Effector memory CD4-positive, alpha-beta T cell (primary cell): ENCODE data around the gene FRYL.
"Not testable (repeated sequence)": the region's sequence is repeated elsewhere in the genome, so short reads cannot be mapped to it uniquely, and the experiment has no call there.

Source experiments
- DNase-seq, 3 donors: peaks; one replicate each; pipeline ENCODE4 v3.0.0-alpha.2; 2020
- H3K27ac ChIP-seq: 2 replicates; pipeline ENCODE4 v1.7.0; 2013; ENCODE audit warnings: mild to moderate bottlenecking, low read length, moderate library complexity; ENCODE audit not compliant: insufficient read depth, poor library complexity, severe bottlenecking
- H3K27me3 ChIP-seq: replicated peaks from 2 replicates; pipeline ENCODE4 v1.7.0; 2013; ENCODE audit warnings: mild to moderate bottlenecking, low read length; ENCODE audit not compliant: insufficient read depth, control insufficient read depth, poor library complexity, severe bottlenecking
- H3K36me3 ChIP-seq: 2 replicates; pipeline ENCODE4 v1.7.0; 2013; ENCODE audit warnings: mild to moderate bottlenecking, low read length, moderate library complexity; ENCODE audit not compliant: control insufficient read depth, insufficient read depth
- H3K4me1 ChIP-seq: 2 replicates; pipeline ENCODE4 v1.7.0; 2013; ENCODE audit warnings: low read length, mild to moderate bottlenecking; ENCODE audit not compliant: control insufficient read depth, insufficient read depth, poor library complexity, severe bottlenecking
- H3K4me3 ChIP-seq: 2 replicates; pipeline ENCODE4 v1.7.0; 2013; ENCODE audit warnings: low read length, low read depth, mild to moderate bottlenecking; ENCODE audit not compliant: insufficient read depth, poor library complexity, severe bottlenecking
- H3K9me3 ChIP-seq: 2 replicates; pipeline ENCODE4 v1.7.0; 2013; ENCODE audit warnings: mild to moderate bottlenecking, low read length, moderate library complexity; ENCODE audit not compliant: control insufficient read depth
- total RNA-seq, 3 donors: gene quantifications; one replicate each; lab custom pipeline; 2026; lab: John Stamatoyannopoulos, UW

The FRYL gene
- 181 to 243 (median 210) reads per million in 3 donors for total RNA-seq

DNA sequence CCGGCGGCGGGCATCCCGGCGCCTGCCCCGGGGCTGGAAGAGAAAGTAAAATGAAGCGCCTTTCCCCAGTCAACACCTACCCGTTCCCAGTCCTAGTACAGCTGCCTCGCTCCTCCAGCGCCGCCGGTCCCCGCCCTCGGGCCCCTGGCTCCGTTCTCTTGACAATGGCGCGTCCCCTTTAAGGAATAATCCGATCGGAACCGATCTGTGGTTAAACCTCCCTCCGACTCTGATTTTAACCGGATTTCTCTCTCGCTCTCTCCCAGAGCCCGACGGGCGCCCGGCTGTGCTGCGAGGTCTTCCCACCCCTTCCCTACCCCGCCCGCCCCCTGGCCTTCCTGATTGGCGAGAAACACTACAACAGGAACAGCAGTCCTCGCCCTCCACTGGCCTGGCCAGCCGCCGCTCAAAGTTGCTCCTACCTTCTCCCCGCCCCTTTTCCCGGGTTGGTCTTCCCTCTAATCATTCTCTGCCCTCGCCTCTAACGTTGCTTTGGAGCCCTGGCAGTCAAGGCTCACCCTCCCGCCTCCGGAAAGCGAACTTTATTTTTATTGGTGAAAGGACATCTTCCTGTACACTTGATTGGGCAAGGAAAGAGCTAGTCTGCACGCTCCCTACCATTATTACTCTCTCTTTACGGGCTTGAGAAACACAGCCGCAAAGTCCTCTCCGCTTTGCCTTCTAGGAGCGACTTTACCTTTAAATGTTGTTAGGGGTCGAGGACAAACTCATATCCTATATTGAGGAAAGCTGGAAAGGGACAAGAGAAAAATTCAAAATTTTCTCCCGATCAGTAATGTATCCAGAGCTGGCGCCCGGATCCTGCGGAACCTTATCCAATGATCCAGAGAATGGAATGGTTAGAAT, at the start of gene FRYL:
Gene FRYL, minus strand, starts transcription at position 282 of the 867 bp plus-strand sequence. CDS start 145,869 bp downstream, outside the sequence.
- peak; percentile 94 to 99 (median 98) for DNase-seq
- H3K27ac ChIP-seq, result peak within 1 kb of the TSS; percentile 95

DNA sequence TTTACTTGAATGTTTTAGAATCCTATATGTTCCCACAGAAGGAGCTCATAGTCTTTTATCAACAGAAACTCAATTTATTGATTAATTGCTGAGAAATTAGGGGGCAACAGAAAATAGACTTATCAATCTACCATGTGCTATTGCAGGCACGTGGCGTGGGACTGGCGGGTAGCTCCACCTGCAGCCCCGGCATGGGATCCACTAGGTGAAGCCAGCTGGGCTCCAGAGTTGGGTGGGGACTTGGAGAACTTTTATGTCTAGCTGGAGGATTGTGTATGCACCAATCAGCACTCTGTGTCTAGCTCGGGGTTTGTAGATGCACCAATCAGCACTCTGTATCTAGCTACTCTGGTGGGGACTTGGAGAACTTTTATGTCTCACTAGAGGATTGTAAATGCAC, 47.5 kb upstream of the FRYL start:
- no peak overlapping the region for H3K27ac ChIP-seq
- H3K36me3 ChIP-seq, result no peaks in the 10 kb centered on the region
- H3K27me3 ChIP-seq, result no peaks in the 10 kb centered on the region
- no peaks in the 10 kb centered on the region for H3K4me1 ChIP-seq
- H3K4me3 ChIP-seq, result no peak overlapping the region
- no peaks in the 10 kb centered on the region for H3K9me3 ChIP-seq
- DNase-seq, result no peak

More for the DNA sequence above, at the start of gene FRYL:
- no peaks in the 10 kb centered on the region for H3K27me3 ChIP-seq
- H3K9me3 ChIP-seq, result no peaks in the 10 kb centered on the region
- peaks cover 19% of the 10 kb centered on the region for H3K4me1 ChIP-seq
- no peaks in the 10 kb centered on the region for H3K36me3 ChIP-seq
- H3K4me3 ChIP-seq, result peak within 1 kb of the TSS; percentile 100

- H3K27me3 ChIP-seq, H3K27ac ChIP-seq, H3K4me1 ChIP-seq, H3K36me3 ChIP-seq, H3K4me3 ChIP-seq, DNase-seq, H3K9me3 ChIP-seq: not testable (repeated sequence)
Observed at GRCh38 chr4:48821431-48821830, 41.4 kb upstream of the FRYL start.

DNA sequence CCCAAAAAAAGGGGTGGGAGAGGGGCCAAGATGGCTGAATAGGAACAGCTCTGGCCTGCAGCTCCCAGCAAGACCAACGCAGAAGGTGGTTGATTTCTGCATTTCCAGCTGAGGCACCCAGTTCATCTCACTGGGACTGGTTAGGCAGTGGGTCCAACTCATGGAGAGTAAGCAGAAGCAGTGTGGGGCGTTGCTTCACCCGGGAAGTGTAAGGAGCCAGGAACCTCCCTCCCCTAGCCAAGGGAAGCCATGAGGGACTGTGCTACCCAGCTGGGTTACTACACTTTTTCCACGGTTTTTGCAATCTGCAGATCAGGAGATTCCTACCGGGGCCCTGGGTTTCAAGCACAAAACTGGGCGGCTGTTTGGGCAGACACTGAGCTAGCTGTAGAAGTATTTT, 36.9 kb upstream of the FRYL start:
- Histone ChIP-seq H3K4me3 (no peak overlapping the region), H3K4me1 (no peaks in the 10 kb centered on the region), H3K27ac (no peak overlapping the region), H3K9me3 (no peaks in the 10 kb centered on the region), H3K27me3 (no peaks in the 10 kb centered on the region), H3K36me3 (no peaks in the 10 kb centered on the region)
- DNase-seq, result no peak

DNA sequence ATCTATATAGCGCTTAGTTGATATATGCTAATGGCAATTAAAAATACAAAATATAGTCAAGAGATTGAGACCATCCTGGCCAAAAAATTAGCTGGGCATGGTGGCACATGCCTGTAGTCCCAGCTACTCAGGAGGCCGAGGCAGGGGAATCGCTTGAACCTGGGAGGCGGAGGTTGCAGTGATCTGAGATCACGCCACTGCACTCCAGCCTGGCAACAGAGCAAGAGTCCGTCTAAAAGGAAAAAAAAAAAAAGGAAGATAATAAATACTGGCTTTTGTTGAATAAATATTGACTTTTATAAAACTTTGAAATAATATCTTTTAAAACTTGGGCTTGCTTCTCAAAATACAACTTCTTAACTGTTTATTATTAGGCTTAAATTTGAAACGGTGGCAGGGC, 36.2 kb upstream of the FRYL start:
- not testable (repeated sequence) for H3K27me3 ChIP-seq, H3K27ac ChIP-seq, DNase-seq

GRCh38 chr4:48815483-48815882, 35.4 kb upstream of the FRYL start:
- Histone ChIP-seq H3K4me3 (no peak overlapping the region), H3K27me3 (no peaks in the 10 kb centered on the region), H3K27ac (no peak overlapping the region), H3K9me3 (no peaks in the 10 kb centered on the region), H3K4me1 (no peaks in the 10 kb centered on the region), H3K36me3 (no peaks in the 10 kb centered on the region)
- DNase-seq, result no peak

More for the DNA sequence above, 36.2 kb upstream of the FRYL start:
- H3K36me3 ChIP-seq, H3K9me3 ChIP-seq, H3K4me3 ChIP-seq, H3K4me1 ChIP-seq: not testable (repeated sequence)

- H3K4me1 ChIP-seq, result no peaks in the 10 kb centered on the region
Observed at GRCh38 chr4:48813964-48814363, 33.9 kb upstream of the FRYL start.

GRCh38 chr4:48812866-48813265, 32.8 kb upstream of the FRYL start:
- DNase-seq, result no peak

More at GRCh38 chr4:48813964-48814363, 33.9 kb upstream of the FRYL start:
- H3K9me3 ChIP-seq, result no peaks in the 10 kb centered on the region
- no peak for DNase-seq
- no peaks in the 10 kb centered on the region for H3K36me3 ChIP-seq
- no peaks in the 10 kb centered on the region for H3K27me3 ChIP-seq
- H3K4me3 ChIP-seq, result no peak overlapping the region
- no peak overlapping the region for H3K27ac ChIP-seq

GRCh38 chr4:48804584-48805301, 24.7 kb upstream of the FRYL start:
- Histone ChIP-seq H3K27ac (no peak overlapping the region), H3K4me3 (no peak overlapping the region), H3K36me3 (no peaks in the 10 kb centered on the region), H3K9me3 (no peaks in the 10 kb centered on the region), H3K4me1 (no peaks in the 10 kb centered on the region), H3K27me3 (no peaks in the 10 kb centered on the region)
- no peak for DNase-seq

More at GRCh38 chr4:48812866-48813265, 32.8 kb upstream of the FRYL start:
- H3K4me3 ChIP-seq, result no peak overlapping the region
- no peaks in the 10 kb centered on the region for H3K27me3 ChIP-seq
- H3K36me3 ChIP-seq, result no peaks in the 10 kb centered on the region
- no peaks in the 10 kb centered on the region for H3K9me3 ChIP-seq
- no peaks in the 10 kb centered on the region for H3K4me1 ChIP-seq
- H3K27ac ChIP-seq, result no peak overlapping the region
